ENCODE data around the gene HMGN2. TPM values are rescaled to one million over a fixed set of nuclear protein-coding genes. Genes with fewer than 3 reads are reported as not detected.

HMGN2 gene
- total and polyA plus RNA-seq, 2 of the 13 experiments (the other 11 are each of a cell fraction or from before 2014, with no cell fraction given) = 63.4 to 343 TPM

- TF ChIP-seq CBFB (CRISPR knock-in tag; IDR thresholded peaks at IDR 0.05) (no peak), ZNF790 (CRISPR knock-in tag; IDR thresholded peaks at IDR 0.05; ENCODE audit: borderline replicate concordance) (no peak), KLF16 (CRISPR knock-in tag; IDR thresholded peaks at IDR 0.05) (peak in 1 of 2 experiments; percentile 43; a peak in 1 of 4 replicates), ATF7-NPFF (CRISPR knock-in tag; IDR thresholded peaks at IDR 0.05; ENCODE audit: low read depth) (peak; percentile 64), RXRA (CRISPR knock-in tag; IDR thresholded peaks at IDR 0.05) (peak; percentile 38; the same call in 1 of the 2 replicates), ZNF367 (CRISPR knock-in tag; IDR thresholded peaks at IDR 0.05; ENCODE audit: borderline replicate concordance) (no peak), HNRNPK (IDR thresholded peaks at IDR 0.05; ENCODE audit: low read depth, low read length, poor library complexity, severe bottlenecking) (peak; percentile 80), REL (CRISPR knock-in tag; conservative IDR thresholded peaks at IDR 0.05) (no peak), ATF5 (CRISPR knock-in tag; IDR thresholded peaks at IDR 0.05; ENCODE audit: low read depth) (no peak), ZNF616 (CRISPR knock-in tag; IDR thresholded peaks at IDR 0.05; ENCODE audit: low read depth) (no peak; the same call in 1 of the 2 replicates), NCOA5 (CRISPR knock-in tag; IDR thresholded peaks at IDR 0.05) (no peak), ZNF274 (CRISPR knock-in tag; IDR thresholded peaks at IDR 0.05) (no peak), CREB1 (IDR thresholded peaks at IDR 0.05) (peak; percentile 16; the same call in 1 of the 2 replicates), CREB1 (CRISPR knock-in tag; IDR thresholded peaks at IDR 0.05) (no peak), NFIC (IDR thresholded peaks at IDR 0.05; ENCODE audit: low read length) (no peak), E2F1 (CRISPR knock-in tag; IDR thresholded peaks at IDR 0.05) (peak; percentile 96), ZBTB20 (CRISPR knock-in tag; IDR thresholded peaks at IDR 0.05; ENCODE audit: borderline replicate concordance, low read depth) (0 out of 2 replicates have a peak, but pooled peaks have one; percentile 49), CHD2 (IDR thresholded peaks at IDR 0.05; ENCODE audit: low read depth, low read length) (0 out of 2 replicates have a peak, but pooled peaks have one; percentile 5), KAT7 (CRISPR knock-in tag; IDR thresholded peaks at IDR 0.05; ENCODE audit: borderline replicate concordance) (peak; percentile 8; the same call in 1 of the 2 replicates), POLR2A (IDR thresholded peaks at IDR 0.05; ENCODE audit: insufficient read depth in 1 of 2, low read depth in 2 of 2, low read length in 2 of 2) (peak in 1 of 2 experiments; percentile 12; a peak in 2 of 4 replicates), ZNF335 (CRISPR knock-in tag; IDR thresholded peaks at IDR 0.05) (no peak), KLF9 (CRISPR knock-in tag; IDR thresholded peaks at IDR 0.05; ENCODE audit: low read depth) (peak; percentile 46; the same call in 1 of the 2 replicates), MYPOP (CRISPR knock-in tag; IDR thresholded peaks at IDR 0.05) (peak; percentile 100), E2F2 (CRISPR knock-in tag; IDR thresholded peaks at IDR 0.05; ENCODE audit: borderline replicate concordance) (peak; percentile 81; the same call in 1 of the 2 replicates), MAFG (CRISPR knock-in tag; IDR thresholded peaks at IDR 0.05) (no peak), MEIS1 (CRISPR knock-in tag; IDR thresholded peaks at IDR 0.05; ENCODE audit: borderline replicate concordance) (0 out of 2 replicates have a peak, but pooled peaks have one; percentile 51), ZNF720 (CRISPR knock-in tag; IDR thresholded peaks at IDR 0.05) (no peak)
These were observed 933 bp downstream of the HMGN2 start (continued) for GRCh38 chr1:26472901-26473845.

All from HepG2 (cell line).